HG03354 (cell line): ENCODE results near the gene TSHZ2.
"Not testable (repeated sequence)": the region's sequence is repeated elsewhere in the genome, so short reads cannot be mapped to it uniquely, and the experiment has no call there.

Source experiments
- ATAC-seq: cut with Tn5 transposase; IDR thresholded peaks from one replicate; pipeline ENCODE4 v1.9.1; 2021; ENCODE audit warnings: mild to moderate bottlenecking; ENCODE audit not compliant: unreplicated experiment, poor library complexity, severe bottlenecking

Gene TSHZ2

DNA sequence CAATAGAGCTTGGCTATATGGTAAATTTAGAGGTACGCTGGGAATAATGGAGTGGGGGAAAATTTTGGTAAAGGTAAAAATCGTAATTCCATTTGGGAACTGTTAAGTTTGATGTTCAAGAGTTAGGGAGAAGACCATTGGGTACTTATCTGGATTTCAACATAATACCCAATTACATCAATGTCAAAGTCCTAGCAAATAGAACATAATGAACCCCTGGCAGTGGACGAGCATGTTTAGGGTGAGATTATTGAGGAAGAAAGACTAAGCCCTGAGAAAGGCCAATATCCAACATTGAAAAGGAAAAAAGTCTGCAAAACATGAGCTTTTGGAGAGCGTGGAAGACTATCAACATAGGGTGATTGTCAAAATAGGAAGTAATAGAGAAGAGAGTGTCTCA is 106.6 kb downstream of the TSHZ2 start:
- ATAC-seq, result no peak

DNA sequence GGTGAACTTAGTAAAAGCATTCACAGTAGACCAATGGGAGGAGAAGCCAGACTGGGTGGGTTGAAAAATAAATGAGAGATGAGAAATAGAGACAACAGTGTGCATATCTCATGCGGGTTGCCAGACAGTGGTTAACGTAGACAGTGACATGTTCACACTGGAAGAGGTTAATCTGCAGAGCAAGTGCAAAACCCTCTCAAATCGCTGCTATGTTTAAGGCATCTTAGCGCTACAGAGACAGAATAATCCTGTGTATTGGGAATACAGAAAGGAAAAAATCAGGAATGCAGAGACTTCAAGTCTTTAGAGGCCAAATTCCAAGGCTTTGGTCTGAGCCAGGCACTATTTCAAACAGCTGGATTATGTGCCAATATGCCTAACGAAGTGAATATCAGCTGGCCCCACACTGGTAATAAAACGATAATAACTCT is 107.1 kb downstream of the TSHZ2 start:
- ATAC-seq, result no peak

DNA sequence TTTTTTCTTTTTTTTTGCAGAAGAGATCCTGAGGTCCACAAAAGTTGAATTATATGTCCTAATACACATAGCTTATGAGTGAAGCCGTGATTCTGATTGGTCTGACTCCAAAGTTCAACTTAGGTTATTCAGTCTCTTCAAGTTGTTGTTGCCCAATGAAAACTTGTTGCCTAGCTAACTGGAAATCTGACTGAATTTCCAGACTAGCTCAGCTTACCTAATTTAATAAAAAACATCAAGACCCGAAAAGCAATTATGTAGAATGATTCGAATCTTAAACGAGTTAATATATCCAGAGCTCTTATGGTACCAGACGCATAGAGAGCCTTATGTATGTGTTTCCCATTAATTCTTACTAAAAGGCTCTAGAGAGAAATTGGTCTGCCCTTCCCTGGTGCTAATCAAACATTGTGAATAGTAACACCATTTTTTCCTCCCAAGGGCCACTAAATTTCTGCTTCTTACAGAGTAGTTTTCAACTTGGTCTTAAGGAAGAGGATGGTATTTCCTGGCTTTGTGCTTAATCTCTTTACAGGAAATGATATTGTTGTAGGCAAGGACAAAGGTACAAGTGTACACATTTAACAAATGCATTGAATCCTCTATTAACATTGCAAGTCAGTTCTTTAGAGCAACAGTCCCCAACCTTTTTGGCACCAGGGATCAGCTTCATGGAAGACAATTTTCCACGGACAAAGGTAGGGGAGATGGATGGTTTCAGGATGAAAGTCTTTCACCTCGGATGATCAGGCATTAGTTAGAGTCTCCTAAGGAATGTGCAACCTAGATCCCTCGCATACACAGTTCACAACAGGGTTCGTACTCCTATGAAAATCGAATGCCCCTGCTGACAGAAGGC is 107.9 kb downstream of the TSHZ2 start:
- no peak for ATAC-seq

DNA sequence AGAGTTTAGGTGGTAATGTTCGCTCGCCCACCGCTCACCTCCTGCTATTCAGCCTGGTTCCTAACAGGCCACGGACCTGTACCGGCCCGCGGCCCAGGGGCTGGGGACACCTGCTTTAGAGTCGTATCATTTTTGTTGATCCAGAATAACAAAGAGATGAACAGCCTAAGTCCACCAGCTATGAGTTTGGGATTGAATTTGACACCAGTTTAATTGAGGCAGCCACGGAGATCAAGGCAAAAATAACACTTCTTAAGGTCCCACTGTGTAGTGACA is 108.5 kb downstream of the TSHZ2 start:
- no peak for ATAC-seq

DNA sequence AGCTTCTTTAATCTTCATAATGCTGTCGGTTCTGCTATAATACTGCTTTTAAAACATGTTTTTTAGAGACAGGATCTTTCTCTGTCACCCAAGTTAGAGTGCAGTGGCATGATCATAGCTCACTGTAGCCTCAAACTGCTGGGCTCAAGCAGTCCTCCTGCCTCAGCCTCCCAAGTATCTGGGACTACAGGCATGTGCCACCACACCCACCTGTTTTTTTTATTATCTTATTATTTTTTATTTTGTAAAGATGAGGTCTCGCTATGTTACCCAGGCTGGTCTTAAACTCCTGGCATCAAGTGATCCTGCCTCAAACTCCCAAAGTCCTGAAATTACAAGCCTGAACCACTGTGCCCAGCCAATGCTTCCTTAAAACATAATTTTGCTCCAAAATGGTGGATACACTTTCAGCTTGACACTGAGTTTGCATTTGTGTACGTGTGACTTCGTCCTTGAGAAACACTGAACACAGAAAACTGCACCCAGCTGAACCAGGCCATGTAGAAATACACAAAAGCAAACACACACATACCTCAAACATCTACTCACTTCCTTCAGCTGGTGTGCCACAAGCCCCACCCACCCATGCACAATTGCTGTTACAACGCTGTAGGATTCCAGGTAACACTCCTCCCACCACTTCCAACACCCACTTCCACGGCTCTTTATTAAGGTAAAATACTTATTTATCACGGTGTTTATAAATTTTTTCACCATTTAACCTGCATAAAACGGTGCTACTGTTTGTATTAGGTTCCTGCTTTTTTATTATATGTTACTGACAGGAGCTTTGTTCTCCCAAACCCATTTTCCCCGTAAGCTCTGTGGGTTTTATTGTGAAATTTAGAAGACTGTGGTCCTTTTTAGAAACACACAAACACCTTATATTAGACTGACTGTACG is 109.1 kb downstream of the TSHZ2 start:
- no peak for ATAC-seq

DNA sequence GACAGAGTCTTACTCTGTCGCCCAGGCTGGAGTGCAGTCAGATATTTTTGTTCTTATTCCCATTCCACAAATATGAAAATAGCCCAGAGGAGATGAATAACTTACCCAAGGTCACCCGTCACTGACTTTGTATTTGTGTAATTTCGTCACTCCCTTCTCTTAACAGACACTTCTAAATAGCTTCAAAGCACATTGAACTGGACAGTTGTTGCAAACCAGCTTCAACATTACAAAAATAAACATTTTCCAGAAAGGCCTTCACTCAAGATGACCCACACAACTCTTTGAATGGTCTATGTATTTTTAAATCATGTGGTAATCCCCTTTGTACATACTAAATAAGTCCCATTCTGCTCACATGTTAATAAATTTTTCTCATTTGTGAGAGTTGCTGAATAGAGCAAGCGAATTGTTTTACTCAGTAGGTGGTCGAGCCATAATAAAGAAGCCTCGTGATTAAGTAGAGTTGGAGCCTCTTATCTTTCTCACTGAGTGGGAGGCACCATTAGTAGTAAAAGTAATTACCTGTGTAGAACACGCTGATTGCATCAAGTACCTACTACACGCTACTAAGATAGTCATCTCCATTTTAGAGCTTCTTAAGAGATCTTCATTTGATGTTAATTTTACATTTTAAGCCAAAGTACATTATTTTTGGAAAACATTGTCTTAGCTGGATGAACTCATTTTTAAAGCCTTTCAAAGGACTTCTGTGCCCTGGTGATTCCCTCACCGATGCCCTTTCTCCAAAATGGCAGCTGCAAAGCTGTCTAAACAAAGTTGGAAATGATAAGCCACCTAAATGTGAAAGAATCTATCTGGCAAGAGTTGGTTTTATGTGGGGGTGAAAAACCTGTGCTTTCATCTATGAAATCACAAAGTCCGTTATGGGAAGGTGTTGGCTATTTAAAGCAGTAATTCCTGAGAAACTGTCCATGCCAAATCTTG is 110.0 kb downstream of the TSHZ2 start:
- no peak for ATAC-seq

DNA sequence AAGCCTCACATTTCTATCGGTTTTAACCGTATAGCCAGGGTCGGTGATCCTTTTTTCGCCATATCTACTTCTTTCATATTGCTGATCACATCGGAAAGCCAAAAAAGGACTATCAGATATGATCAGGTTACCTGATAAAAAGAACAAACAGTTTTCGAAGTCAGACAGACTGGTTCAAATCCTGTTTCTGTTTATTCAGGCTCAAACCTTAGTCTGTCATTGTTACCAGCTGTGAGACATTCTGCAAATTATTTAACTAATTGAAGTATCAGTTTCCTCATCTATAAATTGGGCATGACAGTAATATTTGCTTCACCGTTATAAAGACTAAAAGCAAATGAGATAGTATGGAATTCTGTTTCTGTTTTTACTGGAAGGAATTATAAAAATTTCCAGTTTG is 111.3 kb downstream of the TSHZ2 start:
- no peak for ATAC-seq

DNA sequence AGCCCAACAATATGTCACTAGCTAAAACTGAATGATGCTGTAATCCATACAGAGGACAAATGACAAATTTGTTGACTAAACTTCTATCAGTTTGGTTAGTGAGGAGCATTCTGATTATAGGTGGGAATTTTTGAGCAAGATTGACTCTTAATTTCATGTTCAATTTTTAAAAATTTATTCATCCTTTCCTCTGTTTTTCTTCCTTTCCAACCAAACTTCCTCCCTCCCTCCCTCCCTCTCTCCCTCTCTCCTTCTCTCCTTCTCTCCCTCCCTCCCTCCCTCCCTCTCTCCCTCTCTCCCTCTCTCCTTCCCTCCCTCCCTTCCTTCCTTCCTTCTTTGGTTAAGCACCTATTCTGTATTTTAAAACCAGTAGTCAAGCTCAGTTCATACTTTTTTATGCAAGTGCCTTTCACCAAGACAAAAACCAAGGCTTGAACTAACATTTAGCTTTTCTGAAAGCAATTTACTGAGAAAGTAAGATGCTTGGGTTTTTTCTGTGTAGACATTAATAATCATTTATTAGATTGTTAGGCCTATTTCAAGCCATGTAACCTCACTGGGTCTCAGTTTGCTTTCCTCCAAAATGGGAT is 112.3 kb downstream of the TSHZ2 start:
- ATAC-seq, result no peak

DNA sequence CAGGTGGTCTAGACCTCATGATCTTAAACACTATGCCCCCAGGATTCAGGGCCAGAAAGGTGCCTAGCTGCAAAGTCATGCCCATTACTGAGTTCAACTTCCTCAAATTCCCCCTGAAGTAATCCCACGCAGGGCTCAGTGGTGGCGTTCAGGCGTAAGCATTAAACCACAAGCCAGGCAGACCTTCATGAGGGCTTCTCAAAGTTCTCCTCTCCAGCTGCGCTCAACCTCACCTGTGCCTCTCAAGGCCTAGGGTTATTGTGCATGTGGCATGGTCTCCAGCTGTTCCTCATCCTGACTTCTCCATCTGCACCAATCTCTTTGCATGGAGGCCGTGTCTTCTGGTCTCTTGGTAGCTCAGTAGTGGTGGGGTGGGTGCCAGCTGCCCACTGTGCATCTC is 113.6 kb downstream of the TSHZ2 start:
- no peak for ATAC-seq

DNA sequence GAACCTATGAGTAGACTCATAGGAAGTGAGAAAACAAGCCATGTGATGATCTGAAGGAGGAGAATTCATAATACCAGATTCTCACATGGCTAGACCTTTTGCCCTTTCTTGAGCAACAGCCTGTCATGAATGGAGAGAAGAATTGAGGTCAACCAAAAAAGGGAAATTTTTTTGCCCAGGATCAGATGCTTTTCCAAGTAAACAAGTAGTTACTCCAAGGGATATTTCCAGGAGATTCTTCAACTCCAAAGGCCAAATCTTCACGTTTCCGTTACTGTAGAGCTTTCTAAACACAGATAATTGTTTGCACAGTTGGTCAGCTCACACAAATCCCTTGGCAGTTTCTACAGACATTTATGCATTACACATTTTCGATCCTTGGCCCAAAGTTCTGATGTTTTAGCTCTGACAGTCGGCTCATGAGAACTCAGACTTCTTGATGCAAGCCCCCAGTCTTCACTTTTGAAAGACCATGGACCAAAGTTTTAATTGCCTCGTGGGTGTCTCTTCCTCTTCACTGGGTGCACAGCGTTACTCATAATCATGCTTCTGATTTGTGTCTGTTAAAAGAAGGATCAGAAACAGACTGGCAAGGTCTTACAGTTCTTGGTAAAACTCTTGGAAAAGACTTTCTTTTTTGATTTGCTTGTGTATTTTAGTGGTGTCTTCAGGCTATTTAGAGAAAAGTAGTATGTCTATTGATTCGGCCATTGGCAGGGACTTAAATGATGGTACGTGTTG is 115.0 kb downstream of the TSHZ2 start:
- no peak for ATAC-seq

DNA sequence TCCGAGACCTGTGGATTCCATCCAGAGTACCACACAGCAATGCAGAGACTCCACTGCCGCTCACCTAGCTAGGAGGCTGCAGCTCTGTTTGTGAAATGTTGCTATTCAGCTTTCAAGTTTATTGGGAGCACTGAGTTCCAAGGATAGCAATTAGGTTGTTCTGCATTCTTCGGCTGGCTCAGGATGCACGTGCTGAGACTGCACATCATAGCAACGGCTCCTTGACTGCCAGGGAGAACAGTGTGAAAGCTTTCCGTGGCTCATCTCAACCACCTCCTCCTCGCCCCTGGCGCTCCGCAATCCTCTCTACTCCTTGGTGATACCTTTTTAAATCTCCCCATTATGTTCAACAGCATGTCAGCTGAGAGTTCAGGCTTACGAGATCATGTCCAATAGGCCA is 116.6 kb downstream of the TSHZ2 start:
- no peak for ATAC-seq

DNA sequence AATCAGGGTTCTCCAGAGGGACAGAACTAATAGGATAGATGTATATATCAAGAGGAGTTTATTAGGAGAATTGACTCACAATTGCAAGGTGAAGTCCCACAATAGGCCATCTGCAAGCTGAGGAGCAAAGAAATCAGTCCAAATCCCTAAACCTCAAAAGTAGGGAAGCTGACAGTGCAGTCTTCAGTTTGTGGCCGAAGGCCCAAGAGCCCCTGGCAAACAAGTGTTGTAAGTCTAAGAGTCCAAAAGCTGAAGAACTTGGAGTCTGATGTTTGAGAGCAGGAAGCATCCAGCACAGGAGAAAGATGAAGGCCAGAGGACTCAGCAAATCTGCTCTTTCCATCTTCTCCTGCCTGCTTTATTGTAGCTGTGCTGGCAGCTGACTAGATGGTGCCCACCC is 117.7 kb downstream of the TSHZ2 start:
- not testable (repeated sequence) for ATAC-seq

DNA sequence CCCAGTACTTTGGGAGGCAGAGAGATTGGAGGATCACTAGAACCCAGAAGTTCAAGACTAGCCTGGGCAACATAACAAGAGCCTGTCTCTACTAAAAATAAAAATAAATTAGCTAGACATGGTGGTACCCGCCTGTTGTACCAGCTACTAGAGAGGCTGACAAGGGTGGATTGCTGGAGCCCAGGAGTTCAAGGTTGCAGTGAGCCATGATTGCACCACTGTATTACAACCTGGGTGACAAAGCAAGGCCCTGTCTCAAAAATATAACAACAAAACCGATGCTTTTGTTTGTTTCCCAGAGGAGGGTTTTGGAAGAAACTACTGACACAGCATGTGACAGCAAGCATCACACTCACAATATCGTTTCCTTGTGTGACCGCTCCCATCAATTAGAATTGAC is 119.6 kb downstream of the TSHZ2 start:
- no peak for ATAC-seq

DNA sequence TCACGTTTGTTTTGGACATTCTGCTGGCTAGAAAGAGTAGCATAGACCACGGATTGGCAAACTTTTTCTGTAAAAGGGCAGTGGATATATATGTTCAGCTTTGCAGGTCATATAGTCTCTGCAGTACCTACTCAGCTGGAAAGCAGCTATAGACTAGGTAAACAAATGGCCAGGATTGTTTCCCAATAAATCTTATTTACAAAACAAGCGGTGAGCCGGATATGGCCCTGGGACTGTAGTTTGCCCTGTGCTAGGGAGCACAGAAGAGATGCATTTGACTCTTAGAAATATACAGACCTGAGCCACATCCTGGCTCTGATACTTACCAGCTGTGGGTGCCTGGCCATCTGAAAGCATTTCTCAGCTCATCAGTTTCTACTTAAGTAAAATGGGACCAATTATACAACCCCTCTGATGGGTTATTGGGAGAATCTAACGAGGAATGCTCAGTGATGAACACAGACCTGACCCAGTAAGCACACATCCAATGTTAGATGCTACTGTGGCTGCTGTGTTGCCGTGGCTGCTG is 120.7 kb downstream of the TSHZ2 start:
- no peak for ATAC-seq

DNA sequence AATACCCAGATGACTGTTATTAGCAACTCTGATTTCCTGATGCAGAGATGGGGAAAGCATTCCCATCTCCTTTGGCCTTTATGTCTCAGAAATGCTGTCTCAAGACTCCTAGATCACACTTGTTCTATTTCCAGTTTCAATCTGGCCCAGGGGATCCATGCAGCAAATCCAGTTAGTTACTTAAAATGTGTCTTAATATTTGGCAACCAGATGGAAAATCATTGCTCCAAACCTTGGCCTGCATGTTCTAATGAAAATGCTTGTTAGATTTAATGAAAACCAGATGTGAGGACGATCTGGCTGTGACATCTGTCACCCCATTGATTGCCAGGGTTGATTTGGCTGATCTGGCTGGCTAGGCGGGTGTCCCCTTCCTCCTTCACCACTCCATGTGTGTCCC is 125.2 kb downstream of the TSHZ2 start:
- ATAC-seq, result no peak

DNA sequence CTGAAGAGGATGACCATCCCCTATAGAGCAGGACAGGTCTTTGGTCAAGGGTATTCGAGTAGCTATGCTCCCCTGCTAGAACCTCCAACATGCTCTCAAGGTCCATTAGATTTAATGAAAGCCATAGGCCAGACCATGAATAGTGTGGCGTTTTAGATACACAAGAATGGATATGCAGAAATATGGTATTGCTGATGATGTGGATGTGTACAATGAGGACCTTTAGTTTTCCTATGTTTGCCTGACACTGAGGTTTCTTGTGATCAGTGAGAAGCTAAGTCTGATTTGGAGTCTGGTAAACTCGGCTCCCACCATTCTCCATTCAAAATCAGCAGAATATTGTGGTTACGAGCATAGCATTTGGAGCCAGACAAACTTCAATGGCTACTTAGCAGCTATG is 125.6 kb downstream of the TSHZ2 start:
- ATAC-seq, result no peak

DNA sequence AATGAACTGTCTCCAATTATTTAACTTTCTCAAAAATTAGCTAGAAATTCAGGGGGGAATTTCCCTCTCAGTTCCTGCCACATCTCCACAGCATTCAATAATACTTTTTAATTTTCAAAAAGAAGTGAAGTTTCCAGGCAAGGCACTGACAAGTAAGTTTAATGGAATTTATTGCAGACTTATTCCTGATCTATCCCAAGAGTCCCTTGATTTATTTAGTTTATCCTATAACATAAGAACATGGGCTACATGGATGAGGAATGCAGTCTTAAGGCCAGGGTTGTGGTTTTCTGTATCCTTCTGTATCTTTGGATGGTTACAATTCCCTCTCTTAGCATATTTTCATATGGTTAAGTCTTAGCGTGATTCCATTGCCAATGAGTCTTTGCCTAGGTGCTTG is 126.5 kb downstream of the TSHZ2 start:
- ATAC-seq, result no peak

DNA sequence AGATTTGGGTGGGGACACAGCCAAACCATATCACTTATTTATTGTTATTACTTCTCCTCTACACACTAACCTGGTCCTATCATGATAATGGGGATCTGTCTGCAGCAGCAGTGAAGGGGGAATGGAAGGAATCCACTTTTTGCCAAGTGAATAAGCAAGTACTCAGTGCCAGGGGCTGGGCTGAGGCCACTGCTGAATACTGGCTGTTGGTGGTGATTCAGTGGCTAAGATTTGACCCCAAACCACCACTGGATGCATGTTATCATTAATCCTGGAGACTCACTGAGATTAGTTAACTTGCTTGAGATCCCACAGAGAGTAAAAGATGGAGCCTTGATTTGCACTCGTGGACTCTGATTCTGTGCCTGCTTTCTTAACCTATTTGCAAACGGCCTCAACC is 127.7 kb downstream of the TSHZ2 start:
- no peak for ATAC-seq

DNA sequence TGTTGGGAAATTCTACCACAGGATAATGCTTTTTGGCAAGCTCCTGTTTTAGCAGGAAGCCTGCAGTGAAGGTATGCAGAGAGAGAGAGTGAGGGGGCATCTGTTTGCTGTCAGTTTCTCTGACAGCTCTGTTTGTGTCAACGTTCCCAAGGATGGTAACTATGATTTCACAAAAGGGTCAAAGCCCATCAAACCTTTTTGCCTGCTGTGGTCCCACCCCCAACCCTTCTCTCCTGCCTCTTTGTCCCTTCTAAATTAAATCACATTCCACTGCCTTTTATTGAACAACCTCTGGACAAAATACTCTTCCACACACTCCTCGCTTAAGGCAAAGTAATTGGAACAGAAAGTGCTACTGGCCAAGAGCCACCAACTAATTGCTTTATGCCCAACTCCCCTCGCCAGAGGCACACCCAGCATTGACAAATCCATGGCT is 128.3 kb downstream of the TSHZ2 start:
- no peak for ATAC-seq
